ENCODE measurements around the gene C1QA.

DNA sequence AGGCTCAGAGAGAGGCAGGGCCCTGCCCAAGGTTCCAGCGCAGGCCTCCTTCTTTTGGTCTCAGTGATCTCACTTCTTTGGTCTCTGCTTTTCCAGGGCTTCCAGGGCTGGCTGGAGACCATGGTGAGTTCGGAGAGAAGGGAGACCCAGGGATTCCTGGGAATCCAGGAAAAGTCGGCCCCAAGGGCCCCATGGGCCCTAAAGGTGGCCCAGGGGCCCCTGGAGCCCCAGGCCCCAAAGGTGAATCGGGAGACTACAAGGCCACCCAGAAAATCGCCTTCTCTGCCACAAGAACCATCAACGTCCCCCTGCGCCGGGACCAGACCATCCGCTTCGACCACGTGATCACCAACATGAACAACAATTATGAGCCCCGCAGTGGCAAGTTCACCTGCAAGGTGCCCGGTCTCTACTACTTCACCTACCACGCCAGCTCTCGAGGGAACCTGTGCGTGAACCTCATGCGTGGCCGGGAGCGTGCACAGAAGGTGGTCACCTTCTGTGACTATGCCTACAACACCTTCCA, 24.4 kb downstream of the C1QA start:
- TF ChIP-seq, protein P1, sequence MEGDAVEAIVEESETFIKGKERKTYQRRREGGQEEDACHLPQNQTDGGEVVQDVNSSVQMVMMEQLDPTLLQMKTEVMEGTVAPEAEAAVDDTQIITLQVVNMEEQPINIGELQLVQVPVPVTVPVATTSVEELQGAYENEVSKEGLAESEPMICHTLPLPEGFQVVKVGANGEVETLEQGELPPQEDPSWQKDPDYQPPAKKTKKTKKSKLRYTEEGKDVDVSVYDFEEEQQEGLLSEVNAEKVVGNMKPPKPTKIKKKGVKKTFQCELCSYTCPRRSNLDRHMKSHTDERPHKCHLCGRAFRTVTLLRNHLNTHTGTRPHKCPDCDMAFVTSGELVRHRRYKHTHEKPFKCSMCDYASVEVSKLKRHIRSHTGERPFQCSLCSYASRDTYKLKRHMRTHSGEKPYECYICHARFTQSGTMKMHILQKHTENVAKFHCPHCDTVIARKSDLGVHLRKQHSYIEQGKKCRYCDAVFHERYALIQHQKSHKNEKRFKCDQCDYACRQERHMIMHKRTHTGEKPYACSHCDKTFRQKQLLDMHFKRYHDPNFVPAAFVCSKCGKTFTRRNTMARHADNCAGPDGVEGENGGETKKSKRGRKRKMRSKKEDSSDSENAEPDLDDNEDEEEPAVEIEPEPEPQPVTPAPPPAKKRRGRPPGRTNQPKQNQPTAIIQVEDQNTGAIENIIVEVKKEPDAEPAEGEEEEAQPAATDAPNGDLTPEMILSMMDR (IDR thresholded peaks at IDR 0.05) = no peak
- TF ChIP-seq POLR2A (IDR thresholded peaks at IDR 0.05) = no peak
